ENCODE data around the gene SACM1L. TPM values are rescaled to one million over a fixed set of nuclear protein-coding genes. Genes with fewer than 3 reads are reported as not detected.

Gene SACM1L
- total and polyA plus RNA-seq, 2 of the 13 experiments (the other 11 are each of a cell fraction or from before 2014, with no cell fraction given), result 15.1 to 27.8 TPM

DNA sequence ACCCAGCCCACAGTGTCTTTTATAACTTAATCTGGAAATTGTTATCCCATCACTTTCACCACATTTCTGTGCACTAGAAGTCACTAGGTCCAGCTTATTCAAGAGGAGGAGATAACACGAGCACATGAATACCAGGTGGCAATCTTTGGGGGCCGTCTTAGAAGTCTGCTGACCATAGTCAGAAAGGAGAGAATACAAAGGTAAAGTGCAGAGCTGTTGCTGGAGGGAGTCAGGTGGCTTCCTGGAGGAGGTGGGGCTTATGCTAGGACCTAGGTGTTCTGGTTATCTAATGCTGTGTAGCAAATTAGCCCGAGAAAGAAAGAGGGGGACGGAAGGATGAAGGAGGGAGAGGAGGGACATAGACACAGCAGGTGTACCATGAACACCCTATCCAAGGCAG is 60.7 kb downstream of the SACM1L start:
- H3K36me3 ChIP-seq (replicated peaks in 1 of 2; ENCODE audit: control insufficient read depth in 1 of 2, insufficient read depth in 2 of 2, low read length in 2 of 2), result peaks cover 1 to 5% of the 10 kb centered on the region in 2 experiments; a peak in 4 of 5 replicates
- ChIA-PET CTCF (ENCODE audit: low intra/inter-chr PET ratio, low total read pairs) (no interaction called here), POLR2A (no interaction called here)
- DNase-seq (ENCODE audit: low spot score) (no peak), ATAC-seq (no peak), FAIRE-seq (no peak)
- H3K9ac ChIP-seq (ENCODE audit: insufficient read depth, low read depth, low read length), result no peak overlapping the region
- intact Hi-C loops (cut with micrococcal nuclease; ENCODE audit: unreplicated experiment), result no loop called here
- H3K9me3 ChIP-seq (ENCODE audit: low read length), result no peaks in the 10 kb centered on the region
- H3K27ac ChIP-seq (ENCODE audit: extremely low read length, insufficient read depth, low read length), result no peak overlapping the region
- H4K20me1 ChIP-seq (ENCODE audit: insufficient read depth, low read length), result no peaks in the 10 kb centered on the region
- 60% methylated on average over 4 of the region's 4 CpGs for WGBS (ENCODE audit: low lambda C conversion rate)
- no TSS peak for BruUV-seq (replicated peaks)
- in situ Hi-C loops (cut with HindIII; ENCODE audit: extremely low pct_ligation_motif_present, low pct_unique_long_range_greater_than_20kb), result no loop called here
- H3K4me3 ChIP-seq (replicated peaks in 1 of 3; ENCODE audit: insufficient read depth in 1 of 3, low read depth in 2 of 3, low read length in 3 of 3), result no peak overlapping the region
- H3K79me2 ChIP-seq (ENCODE audit: insufficient read depth, low read length), result no peaks in the 10 kb centered on the region
- H3K4me1 ChIP-seq (ENCODE audit: insufficient read depth, low read length), result peaks cover 10% of the 10 kb centered on the region; the same call in 1 of the 2 replicates
- H2AFZ ChIP-seq (ENCODE audit: low read length), result no peak overlapping the region
- no peaks in the 10 kb centered on the region for H3K27me3 ChIP-seq (ENCODE audit: control insufficient read depth in 1 of 2, insufficient read depth in 2 of 2, low read length in 2 of 2)
- no peak overlapping the region for H3K4me2 ChIP-seq (ENCODE audit: low read depth, low read length)
- TF ChIP-seq ZC3H13 (CRISPR knock-in tag; IDR thresholded peaks at IDR 0.05) (no peak), TP53 (CRISPR knock-in tag; conservative IDR thresholded peaks at IDR 0.05) (no peak), ZNF230 (CRISPR knock-in tag; IDR thresholded peaks at IDR 0.05) (no peak), ZBTB7A (CRISPR knock-in tag; IDR thresholded peaks at IDR 0.05) (no peak), HMGA1 (CRISPR knock-in tag; conservative IDR thresholded peaks at IDR 0.05) (no peak), PLRG1 (conservative IDR thresholded peaks at IDR 0.05) (no peak), MAFF (IDR thresholded peaks at IDR 0.05; ENCODE audit: low read depth, low read length) (no peak), ZNF101 (CRISPR knock-in tag; IDR thresholded peaks at IDR 0.05; ENCODE audit: borderline replicate concordance, low read depth) (no peak), ZNF768 (CRISPR knock-in tag; IDR thresholded peaks at IDR 0.05) (no peak), ZFY (CRISPR knock-in tag; IDR thresholded peaks at IDR 0.05) (no peak), IKZF4 (CRISPR knock-in tag; IDR thresholded peaks at IDR 0.05; ENCODE audit: borderline replicate concordance, low read depth, not compliant biosample characterization) (no peak)
- TF ChIP-seq, protein P1, sequence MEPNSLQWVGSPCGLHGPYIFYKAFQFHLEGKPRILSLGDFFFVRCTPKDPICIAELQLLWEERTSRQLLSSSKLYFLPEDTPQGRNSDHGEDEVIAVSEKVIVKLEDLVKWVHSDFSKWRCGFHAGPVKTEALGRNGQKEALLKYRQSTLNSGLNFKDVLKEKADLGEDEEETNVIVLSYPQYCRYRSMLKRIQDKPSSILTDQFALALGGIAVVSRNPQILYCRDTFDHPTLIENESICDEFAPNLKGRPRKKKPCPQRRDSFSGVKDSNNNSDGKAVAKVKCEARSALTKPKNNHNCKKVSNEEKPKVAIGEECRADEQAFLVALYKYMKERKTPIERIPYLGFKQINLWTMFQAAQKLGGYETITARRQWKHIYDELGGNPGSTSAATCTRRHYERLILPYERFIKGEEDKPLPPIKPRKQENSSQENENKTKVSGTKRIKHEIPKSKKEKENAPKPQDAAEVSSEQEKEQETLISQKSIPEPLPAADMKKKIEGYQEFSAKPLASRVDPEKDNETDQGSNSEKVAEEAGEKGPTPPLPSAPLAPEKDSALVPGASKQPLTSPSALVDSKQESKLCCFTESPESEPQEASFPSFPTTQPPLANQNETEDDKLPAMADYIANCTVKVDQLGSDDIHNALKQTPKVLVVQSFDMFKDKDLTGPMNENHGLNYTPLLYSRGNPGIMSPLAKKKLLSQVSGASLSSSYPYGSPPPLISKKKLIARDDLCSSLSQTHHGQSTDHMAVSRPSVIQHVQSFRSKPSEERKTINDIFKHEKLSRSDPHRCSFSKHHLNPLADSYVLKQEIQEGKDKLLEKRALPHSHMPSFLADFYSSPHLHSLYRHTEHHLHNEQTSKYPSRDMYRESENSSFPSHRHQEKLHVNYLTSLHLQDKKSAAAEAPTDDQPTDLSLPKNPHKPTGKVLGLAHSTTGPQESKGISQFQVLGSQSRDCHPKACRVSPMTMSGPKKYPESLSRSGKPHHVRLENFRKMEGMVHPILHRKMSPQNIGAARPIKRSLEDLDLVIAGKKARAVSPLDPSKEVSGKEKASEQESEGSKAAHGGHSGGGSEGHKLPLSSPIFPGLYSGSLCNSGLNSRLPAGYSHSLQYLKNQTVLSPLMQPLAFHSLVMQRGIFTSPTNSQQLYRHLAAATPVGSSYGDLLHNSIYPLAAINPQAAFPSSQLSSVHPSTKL (CRISPR knock-in tag; IDR thresholded peaks at IDR 0.05), result no peak
- TF ChIP-seq, protein P2, sequence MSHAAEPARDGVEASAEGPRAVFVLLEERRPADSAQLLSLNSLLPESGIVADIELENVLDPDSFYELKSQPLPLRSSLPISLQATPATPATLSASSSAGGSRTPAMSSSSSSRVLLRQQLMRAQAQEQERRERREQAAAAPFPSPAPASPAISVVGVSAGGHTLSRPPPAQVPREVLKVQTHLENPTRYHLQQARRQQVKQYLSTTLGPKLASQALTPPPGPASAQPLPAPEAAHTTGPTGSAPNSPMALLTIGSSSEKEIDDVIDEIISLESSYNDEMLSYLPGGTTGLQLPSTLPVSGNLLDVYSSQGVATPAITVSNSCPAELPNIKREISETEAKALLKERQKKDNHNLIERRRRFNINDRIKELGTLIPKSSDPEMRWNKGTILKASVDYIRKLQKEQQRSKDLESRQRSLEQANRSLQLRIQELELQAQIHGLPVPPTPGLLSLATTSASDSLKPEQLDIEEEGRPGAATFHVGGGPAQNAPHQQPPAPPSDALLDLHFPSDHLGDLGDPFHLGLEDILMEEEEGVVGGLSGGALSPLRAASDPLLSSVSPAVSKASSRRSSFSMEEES (CRISPR knock-in tag; IDR thresholded peaks at IDR 0.05), result no peak
- TF ChIP-seq, protein P3, sequence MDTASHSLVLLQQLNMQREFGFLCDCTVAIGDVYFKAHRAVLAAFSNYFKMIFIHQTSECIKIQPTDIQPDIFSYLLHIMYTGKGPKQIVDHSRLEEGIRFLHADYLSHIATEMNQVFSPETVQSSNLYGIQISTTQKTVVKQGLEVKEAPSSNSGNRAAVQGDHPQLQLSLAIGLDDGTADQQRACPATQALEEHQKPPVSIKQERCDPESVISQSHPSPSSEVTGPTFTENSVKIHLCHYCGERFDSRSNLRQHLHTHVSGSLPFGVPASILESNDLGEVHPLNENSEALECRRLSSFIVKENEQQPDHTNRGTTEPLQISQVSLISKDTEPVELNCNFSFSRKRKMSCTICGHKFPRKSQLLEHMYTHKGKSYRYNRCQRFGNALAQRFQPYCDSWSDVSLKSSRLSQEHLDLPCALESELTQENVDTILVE (CRISPR knock-in tag; IDR thresholded peaks at IDR 0.05), result no peak
- TF ChIP-seq, protein P4, sequence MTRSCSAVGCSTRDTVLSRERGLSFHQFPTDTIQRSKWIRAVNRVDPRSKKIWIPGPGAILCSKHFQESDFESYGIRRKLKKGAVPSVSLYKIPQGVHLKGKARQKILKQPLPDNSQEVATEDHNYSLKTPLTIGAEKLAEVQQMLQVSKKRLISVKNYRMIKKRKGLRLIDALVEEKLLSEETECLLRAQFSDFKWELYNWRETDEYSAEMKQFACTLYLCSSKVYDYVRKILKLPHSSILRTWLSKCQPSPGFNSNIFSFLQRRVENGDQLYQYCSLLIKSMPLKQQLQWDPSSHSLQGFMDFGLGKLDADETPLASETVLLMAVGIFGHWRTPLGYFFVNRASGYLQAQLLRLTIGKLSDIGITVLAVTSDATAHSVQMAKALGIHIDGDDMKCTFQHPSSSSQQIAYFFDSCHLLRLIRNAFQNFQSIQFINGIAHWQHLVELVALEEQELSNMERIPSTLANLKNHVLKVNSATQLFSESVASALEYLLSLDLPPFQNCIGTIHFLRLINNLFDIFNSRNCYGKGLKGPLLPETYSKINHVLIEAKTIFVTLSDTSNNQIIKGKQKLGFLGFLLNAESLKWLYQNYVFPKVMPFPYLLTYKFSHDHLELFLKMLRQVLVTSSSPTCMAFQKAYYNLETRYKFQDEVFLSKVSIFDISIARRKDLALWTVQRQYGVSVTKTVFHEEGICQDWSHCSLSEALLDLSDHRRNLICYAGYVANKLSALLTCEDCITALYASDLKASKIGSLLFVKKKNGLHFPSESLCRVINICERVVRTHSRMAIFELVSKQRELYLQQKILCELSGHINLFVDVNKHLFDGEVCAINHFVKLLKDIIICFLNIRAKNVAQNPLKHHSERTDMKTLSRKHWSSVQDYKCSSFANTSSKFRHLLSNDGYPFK (CRISPR knock-in tag; IDR thresholded peaks at IDR 0.05; ENCODE audit: borderline replicate concordance), result no peak
